KOPT-K1 (cell line): ENCODE data around the gene COQ7.

ENCODE experiments used
- H3K27ac ChIP-seq: fragments of 200-600 bp; sonication (generic); 2 replicates; pipeline ENCODE4 v1.5.1; 2016; ENCODE audit warnings: antibody characterized with exemption, mild to moderate bottlenecking, low read depth, low read length; ENCODE audit not compliant: poor library complexity, severe bottlenecking
- H3K36me3 ChIP-seq: fragments of 200-600 bp; sonication (generic); 2 replicates; pipeline ENCODE4 v1.5.1; 2017; ENCODE audit warnings: antibody characterized with exemption, mild to moderate bottlenecking, low read length, moderate library complexity; ENCODE audit not compliant: insufficient read depth
- H3K9me3 ChIP-seq: fragments of 200-600 bp; sonication (generic); 2 replicates; pipeline ENCODE4 v1.5.1; 2017; ENCODE audit warnings: antibody characterized with exemption, low read length, mild to moderate bottlenecking; ENCODE audit not compliant: insufficient read depth, poor library complexity, severe bottlenecking

COQ7 gene

DNA sequence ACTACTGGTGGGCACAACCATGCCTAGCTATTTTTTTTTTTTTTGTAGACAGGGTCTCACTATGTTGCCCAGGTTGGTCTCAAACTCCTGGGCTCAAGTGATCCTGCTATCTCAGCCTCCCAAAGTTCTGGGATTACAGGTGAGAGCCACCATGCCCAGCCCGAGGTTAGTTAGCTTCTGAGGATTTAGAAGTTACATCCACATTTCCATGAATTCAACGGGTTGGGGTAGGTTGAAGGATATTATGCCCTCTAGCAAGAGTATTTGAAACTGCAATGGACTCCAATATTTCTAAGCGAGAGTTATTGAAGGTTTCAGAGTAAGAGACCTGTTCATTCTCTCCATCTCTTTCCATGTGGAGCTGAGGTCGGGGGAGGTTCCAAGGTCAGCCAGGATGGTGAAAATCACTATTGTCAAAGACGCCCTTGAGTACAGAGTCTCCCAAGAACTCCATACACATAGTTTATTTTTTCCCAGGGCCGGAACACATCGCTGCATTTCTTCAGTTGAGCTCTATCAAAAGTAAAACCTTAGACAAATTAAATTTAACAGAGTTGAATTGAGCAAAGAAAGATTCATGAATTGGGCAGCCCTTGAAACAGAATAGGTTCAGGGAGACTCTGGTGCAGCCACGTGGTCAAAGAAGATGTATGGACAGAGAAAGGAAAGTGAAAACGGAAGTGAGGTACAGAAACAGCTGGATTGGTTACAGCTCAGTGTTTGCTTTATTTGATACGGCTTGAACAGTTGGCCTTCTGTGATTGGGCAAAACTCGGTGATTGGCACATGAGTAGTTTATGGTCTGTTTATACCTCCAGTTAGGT, 27.3 kb downstream of the COQ7 start:
- no peak overlapping the region for H3K27ac ChIP-seq
- no peaks in the 10 kb centered on the region for H3K36me3 ChIP-seq
- peaks cover 9% of the 10 kb centered on the region for H3K9me3 ChIP-seq

DNA sequence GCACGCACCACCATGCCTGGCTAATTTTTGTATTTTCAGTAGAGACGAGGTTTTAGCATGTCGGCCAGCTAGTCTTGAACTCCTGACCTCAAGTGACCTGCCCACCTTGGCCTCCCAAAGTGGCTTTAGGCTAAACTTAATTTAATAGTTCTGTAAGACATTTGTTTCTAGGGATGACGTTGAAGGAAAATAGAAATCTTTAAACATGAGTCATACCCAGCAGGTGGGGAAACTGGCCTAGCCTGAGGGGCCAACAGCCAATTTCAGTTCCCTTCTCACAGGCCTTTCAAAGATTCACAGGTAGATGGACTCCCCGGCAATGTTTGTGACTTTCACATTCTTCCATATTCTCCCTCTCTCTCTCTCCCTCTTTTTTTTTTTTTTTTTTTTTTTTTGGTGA, 28.2 kb downstream of the COQ7 start:
- Histone ChIP-seq H3K36me3 (no peaks in the 10 kb centered on the region), H3K27ac (no peak overlapping the region), H3K9me3 (peaks cover 9% of the 10 kb centered on the region)

DNA sequence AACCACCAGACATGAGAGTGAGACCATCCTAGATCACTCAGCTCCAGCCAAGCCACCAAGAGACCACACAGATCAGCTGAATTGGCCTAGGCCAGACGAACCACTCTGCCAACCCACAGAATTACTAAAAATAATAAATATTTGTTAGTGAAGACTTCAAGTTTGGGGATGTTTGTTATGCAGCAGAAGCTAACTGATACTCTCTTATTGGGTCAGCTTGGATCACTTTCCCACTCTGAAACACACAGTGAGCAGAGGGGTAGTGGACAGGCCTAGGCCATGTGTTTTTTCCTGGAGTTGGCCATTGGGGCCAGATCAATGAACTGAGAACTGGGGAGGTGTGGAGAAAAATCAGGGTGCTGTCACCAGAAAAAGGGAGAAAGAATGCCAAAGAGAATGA, 30.8 kb downstream of the COQ7 start:
- peaks cover 9% of the 10 kb centered on the region for H3K9me3 ChIP-seq
- H3K36me3 ChIP-seq = no peaks in the 10 kb centered on the region
- H3K27ac ChIP-seq = no peak overlapping the region

DNA sequence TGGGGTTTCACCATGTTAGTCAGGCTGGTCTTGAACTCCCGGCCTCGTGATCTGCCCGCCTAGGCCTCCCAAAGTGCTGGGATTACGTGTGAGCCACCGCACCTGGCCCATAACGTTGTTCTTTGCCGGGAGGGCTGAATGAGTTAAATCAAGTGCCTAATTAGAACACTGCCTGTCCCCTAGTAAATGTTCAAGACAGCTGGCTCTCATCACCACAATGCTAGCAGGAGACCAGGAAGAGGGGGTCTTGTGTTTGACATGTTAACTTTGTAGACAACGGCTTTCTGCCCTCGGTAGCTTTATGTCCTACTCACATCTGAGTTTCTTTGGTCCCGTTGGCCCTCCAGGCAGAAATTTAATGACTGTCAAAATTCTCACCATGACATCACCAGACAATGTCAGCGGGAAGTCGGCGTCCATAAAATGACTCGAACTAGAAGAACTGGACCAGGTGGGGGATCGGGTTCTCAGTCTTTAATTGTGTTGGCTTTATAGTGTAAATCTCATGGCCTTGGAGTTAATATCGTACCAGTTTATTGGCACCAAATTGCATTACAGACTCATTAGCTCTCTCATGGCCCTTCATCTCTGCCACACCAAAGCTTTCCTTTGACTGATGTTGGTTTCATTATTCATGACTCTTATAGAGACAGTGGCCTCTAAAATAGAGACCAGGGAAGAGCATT, 34.9 kb downstream of the COQ7 start:
- Histone ChIP-seq H3K9me3 (peaks cover 9% of the 10 kb centered on the region), H3K27ac (no peak overlapping the region), H3K36me3 (no peaks in the 10 kb centered on the region)

DNA sequence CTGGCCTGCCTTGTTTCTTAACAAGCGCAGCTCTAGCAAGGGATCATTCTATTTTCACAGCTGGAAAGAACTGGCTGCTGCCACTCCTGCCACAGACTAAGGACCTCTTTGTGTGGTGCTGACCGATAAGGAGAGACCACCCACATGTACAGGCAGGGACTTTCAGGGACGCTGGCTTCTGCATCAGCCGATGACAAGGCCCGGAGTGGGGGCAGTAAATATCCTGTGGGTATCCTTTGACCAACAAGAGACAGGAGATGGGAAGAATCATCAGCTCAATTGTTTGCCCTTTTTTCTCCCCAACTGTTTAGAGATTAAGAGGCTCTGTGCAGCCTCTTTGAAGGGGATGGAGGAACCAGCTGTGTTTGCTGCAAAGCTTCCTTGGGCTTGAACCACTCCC, 37.2 kb downstream of the COQ7 start:
- Histone ChIP-seq H3K27ac (no peak overlapping the region), H3K9me3 (no peaks in the 10 kb centered on the region)

DNA sequence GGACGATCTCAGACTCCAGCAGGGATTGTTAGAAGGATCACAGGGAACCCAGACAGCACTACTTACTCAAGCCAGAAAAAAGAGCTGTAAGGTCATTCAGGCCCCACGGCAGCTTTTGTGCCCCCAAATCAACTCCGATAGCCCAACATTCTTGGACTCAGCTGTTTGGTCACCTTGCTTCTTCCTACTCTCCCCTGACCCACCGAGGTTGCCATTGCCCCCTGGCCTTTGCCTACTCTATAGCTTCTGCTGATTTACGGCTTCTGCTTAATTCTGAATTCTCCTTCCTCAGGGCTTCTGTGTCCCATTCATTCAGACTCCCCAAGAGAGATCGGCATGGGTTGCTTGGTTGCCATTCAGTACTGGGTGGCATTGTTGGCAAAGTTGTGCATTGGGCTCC, 37.7 kb downstream of the COQ7 start:
- H3K9me3 ChIP-seq = no peaks in the 10 kb centered on the region
- no peaks in the 10 kb centered on the region for H3K36me3 ChIP-seq
- no peak overlapping the region for H3K27ac ChIP-seq

More for the DNA sequence above, 37.2 kb downstream of the COQ7 start:
- no peaks in the 10 kb centered on the region for H3K36me3 ChIP-seq

DNA sequence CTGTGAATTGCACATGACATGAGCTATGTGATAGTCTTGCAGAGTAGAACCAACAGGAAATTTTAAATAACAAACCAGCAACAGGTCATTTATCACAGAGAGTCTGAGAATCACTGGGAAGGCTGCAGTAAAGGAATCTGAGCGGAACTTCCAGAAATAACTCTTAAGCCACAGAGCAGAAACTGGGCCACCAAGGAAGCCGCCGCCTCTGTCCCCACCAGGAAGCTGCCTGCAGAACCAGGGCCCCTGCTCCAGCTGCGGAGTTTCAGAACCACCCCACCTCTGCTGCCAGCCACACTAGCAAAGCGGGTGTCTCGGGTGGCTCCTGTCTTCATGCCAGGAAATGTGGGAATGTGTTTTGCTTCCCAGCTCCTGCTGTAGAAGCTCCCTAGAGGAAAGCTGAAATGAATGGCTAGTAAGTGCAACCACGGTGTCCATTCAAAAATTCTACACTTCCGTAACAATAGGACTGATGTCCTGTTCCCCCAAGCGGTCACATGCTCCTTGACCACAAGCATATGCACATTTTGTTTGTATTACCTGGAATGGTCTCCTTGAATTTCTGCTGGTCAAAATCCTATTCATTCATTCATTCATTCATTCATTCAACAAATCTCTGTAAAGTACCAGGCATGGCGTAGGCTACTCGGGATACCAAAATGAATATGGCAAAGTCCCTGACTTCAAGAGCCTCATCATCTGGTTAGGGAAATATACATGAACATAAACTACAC, 38.6 kb downstream of the COQ7 start:
- Histone ChIP-seq H3K9me3 (no peaks in the 10 kb centered on the region), H3K36me3 (no peaks in the 10 kb centered on the region), H3K27ac (no peak overlapping the region)

DNA sequence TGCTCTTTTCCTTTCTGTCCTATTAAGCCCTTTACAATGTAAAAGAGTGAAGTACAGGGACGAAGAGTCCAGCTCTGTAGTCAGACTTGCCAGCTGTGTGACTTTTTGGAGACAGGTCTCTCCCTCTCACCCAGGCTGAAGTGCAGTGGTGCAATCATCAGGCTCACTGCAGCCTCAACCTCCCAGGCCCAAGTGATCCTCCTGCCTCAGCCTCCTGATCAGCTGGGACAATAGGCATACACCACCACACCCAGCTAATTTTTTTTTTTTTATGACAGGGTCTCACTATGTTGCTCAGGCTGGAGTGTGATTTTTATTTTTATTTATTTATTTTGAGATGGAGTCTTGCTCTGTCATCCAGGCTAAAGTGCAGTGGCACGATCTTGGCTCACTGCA, 39.2 kb downstream of the COQ7 start:
- Histone ChIP-seq H3K9me3 (no peaks in the 10 kb centered on the region), H3K36me3 (no peaks in the 10 kb centered on the region), H3K27ac (no peak overlapping the region)

DNA sequence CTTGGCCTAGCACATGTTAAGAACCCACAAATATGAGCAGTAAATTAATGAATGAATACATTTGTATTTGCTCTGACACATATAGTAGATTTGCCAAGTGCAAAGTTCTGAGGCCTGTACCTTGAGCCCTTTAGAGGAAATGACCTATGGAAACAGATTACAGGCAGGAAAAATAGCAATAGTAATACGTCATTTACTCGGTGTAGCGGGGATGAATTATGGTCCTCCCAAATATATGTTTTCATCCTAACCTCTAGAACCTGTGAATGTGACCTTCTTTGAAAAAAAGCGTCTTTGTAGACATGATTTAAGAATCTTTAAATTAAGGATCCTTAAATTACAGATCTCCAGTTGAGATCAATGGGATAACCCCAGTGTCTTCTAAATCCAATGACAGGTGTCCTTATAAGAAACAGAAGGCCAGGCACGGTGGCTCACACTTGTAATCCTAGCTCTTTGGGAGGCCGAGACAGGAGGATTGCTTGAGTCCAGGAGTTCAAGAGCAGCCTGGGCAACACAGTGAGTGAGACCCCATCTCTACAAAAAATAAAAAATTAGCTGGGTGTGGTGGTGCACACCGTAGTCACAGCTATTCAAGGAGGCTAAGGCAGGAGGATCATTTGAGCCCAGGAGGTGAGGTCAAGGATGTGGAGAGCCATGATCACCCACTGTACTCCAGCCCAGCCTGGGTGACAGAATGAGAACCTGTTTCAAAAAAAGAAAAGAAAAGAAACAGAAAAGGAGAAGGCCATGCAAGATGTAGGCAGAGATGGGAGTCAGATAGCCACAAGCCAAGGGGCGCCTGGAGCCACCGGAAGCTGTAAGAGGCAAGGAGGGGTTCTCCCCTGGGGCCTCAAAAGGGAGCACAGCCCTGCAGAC, 41.2 kb downstream of the COQ7 start:
- no peak overlapping the region for H3K27ac ChIP-seq

DNA sequence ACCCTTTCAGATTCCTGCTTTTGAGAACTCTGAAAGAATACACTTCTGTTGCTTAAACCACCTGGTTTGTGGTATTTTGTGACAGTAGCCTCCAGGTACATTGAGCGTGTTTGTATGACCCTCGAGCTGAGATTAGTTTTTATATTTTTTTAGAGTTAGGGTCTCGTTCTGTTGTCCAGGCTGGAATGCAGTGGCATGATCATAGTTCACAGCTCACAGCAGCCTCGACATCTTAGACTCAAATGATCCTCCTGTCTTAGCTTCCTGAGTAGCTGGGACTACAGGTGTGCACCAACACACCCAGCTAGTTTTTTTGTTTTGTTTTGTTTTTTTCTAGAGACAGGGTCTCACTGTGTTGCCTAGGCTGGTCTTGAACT, 41.9 kb downstream of the COQ7 start:
- Histone ChIP-seq H3K36me3 (no peaks in the 10 kb centered on the region), H3K27ac (no peak overlapping the region), H3K9me3 (no peaks in the 10 kb centered on the region)

More for the DNA sequence above, 41.2 kb downstream of the COQ7 start:
- no peaks in the 10 kb centered on the region for H3K9me3 ChIP-seq
- H3K36me3 ChIP-seq = no peaks in the 10 kb centered on the region

DNA sequence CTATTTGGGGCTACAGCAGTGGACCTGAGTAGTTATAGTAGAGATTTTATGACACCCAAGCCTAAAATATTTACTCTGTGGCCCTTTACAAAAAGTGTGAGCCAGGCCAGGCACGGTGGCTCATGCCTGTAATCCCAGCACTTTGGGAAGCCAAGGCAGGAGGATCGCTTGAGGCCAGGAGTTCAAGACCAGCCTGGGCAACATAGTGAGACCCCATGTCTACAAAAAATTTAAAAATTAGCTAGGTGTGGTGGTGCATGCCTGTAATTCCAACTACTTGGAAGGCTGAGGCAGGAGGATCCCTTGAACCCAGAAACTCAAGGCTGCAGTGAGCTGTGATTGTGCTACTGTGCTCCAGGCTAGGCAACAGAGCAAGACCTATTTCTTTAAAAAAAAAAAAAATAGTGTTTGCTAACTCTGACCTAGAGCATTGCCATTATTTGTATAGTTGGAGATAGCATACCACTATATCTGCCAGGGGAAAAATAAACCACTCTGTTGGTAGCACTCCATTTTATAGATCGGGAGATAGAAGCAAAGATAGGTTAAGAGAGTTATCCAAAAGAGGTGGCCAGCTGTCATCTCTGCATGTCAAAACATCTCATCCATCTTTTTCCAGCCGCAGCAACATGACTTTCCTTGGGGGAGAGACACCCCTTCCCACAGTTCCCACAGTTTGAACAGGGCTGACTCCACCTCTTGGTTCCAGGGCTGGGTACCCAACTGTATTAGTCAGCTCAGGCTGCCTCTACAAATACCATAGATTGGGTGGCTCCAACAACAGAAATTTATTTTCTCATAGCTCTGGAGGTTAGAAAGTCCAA, 43.3 kb downstream of the COQ7 start:
- no peaks in the 10 kb centered on the region for H3K36me3 ChIP-seq
- no peak overlapping the region for H3K27ac ChIP-seq
- H3K9me3 ChIP-seq = no peaks in the 10 kb centered on the region

DNA sequence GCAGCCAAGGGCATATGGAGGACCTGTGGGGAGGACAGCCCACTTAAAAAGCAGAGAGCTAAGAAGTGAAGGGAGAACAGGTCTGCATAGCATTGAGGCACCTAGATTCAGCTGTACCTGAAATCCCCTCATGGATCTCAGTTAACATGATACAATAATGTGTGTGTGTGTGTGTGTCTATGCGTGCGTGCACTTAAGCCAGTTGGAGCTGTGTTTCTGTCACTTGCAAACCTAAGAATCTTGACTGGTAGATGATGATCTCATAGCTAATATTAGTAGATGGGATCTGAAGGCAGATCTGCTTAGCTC, 44.6 kb downstream of the COQ7 start:
- Histone ChIP-seq H3K9me3 (no peaks in the 10 kb centered on the region), H3K36me3 (no peaks in the 10 kb centered on the region), H3K27ac (no peak overlapping the region)

DNA sequence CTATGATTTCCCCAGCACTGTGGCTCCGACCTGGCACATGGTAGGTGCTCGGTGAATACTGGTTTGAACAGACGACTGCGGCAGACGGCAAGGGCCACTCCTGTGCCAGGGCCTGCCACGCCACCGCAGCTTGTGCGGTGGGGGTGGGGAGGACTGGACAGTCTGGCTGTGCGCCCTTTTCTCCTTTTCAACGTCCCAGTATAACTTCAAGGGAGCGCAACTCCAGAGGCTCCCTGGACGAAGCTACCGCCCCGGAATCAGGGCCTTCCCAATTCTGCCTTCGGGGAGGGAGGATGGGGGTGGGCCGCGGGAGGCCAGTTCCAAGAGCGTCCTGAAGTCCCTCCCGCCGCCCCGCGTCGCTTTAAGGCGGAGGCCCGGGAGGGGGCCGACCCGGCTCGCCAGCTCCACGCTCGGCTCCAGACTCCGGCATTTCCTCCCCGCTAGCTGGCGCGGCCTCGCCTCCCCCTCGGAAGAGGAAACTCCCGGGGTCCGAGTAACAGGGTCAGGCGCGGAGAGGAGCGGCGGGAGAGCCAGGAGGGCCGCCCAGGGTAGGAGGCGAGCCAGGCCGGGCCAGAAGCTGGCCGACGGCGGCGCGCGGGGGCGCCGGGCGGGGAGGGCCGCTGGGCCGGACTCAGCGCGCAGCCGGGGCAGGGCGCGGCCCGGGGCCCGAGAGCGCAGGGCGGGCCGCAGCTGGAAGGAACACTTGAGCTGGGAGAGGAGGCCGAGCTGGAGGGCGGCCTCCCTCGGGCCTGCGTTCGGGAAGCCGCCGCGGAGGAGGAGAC, 46.4 kb downstream of the COQ7 start, which contains the start of gene ITPRIPL2:
ITPRIPL2 (plus strand) TSS at position 388 of the 782 bp plus-strand sequence. CDS start 498 bp downstream, outside the sequence.
- no peak within 1 kb of the TSS for H3K27ac ChIP-seq
- no peaks in the 10 kb centered on the region for H3K9me3 ChIP-seq
- no peaks in the 10 kb centered on the region for H3K36me3 ChIP-seq
